Anterior cingulate cortex (tissue), 58 donors: ENCODE data around the gene KCNK17.

Source experiments
- DNase-seq, 58 donors: peaks; one replicate each; lab custom pipeline; 2025; lab: John Stamatoyannopoulos, UW

The KCNK17 gene

DNA sequence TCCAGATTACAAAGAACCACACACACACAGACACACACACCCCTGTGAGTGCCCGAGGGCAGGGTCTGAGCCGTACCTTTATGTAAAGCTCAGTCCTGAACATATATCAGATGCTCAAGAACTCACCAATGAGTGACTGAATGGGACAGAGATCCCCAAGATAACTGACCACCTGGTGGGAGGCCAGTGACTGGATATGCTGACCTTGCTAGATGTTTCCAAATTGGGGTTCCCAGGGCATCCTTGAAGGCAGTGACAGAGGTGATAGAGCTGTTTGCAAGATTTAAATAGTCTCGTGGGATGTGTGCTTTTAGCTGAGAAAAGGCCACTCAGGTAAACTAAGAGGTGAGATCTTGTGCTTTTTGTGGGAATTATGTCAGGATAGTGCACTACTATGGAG is 39.3 kb downstream of the KCNK17 start:
- DNase-seq = no peak

DNA sequence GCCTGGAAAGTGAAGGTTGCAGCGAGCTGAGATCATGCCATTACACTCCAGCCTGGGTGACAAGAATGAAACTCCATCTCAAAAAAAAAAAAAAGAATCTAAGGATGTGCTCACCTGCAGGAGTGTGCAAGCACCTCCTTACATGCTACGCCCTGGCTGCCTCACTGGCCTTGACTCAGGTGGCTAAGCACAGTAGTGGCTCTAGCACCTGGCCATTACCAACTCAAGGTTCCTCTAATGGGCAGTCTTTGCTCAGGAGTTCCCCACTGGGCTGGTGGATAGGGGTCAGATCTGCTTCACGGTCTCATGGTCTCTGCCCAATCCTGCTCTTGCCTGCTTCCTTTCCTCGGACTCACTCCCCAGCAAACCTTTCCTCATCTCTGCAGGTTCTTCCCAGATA is 39.7 kb downstream of the KCNK17 start:
- no peak for DNase-seq

DNA sequence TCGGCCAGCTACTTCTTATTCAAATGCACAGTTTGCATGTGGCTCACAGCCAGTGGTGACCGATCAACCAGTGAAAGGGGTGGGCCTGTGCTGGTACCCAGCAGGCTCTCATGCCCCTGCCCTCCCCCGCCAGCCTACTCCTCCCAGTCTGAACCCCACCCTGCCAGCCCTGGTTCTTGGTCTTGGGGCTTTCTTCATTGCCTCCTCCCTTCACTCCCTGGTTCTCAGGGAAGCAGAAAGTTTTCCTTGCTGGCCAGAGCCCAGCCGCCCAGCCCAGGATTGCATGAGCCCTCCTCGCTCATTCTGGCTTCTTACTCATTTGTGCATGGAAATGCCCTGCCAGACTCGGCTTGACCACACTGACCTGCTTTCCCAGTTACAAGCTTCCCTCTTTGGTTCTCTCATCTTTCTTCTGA is 40.8 kb downstream of the KCNK17 start:
- no peak for DNase-seq

GRCh38 chr6:39269961-39270360 is 44.3 kb downstream of the KCNK17 start:
- no peak for DNase-seq

DNA sequence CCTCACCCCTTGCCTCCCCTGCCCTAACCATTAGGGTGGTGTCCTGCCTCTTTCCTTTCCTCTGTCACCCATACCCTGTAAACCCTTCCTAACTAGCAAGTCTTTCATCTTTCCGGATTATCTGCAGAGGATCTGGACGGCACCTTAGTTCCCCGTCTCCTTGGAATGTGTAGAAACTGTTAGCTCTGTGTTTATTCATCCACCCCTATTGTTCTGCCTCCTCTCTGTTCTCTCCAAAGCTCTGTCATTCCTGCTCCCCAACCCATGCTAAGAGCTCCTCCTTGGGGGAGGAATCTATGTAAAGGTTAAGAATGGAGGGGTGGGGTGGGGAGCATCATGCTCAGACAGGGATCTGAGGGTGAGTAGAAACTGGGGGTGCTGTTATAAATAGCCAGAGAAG is 45.5 kb downstream of the KCNK17 start:
- DNase-seq = no peak

- DNase-seq = no peak
Observed at GRCh38 chr6:39268171-39268570, 46.0 kb downstream of the KCNK17 start.

- no peak for DNase-seq
Observed at GRCh38 chr6:39266782-39267355, 47.4 kb downstream of the KCNK17 start.

- DNase-seq = no peak
Observed at GRCh38 chr6:39266375-39266774, 47.8 kb downstream of the KCNK17 start.

DNA sequence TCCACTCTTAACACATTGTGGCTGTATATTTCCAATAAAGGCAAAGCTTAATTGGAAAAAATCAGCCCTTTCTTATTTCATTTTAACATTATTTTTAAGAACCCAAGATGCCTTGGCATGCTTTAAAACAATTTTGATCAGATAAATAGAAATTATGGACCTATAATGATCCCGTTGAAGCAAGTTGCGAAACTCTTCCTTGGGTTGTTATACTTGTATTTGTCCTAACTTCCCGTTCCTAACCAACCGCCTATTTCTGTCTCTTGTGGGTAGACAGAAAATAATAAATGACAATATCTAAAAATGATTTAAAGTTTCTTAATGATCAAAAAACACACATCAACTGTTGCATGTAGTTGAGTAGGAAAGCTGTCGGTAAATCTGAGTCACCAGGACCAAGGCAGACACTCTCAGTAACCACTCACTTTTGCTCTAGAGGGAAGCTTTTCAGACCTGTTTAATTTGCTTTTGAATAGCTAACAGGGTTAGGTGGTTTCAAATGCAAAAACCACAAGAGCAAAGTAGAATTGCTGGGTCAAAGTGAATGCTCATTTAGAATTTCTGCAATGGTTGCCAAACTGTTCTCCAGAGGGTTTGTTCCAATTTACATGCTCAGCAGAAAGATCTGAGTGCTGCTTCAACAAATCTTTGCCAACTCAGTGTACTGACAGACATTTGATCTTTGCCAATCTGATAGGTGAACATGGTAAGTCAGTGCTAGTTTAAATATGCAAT is 50.7 kb downstream of the KCNK17 start:
- DNase-seq = no peak

DNA sequence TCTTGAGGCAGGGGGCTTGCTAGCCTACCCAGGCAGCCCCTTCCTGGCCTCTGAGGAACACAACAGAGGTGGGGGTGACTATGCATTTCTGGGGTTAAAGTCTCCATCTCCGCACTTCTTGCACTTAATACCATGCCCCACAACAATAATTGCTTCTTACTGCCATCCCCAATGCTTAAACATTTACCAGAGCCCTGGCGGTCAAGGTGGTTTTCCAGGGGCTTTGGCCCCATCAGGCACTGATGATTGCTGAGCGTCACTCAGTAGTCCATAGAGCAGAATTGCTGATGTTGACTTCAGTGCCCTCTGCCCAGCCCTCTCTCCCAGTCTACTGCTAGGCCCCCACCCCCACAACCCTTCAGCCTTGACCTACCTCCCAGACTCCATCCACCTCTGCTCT is 52.5 kb downstream of the KCNK17 start:
- DNase-seq = no peak

DNA sequence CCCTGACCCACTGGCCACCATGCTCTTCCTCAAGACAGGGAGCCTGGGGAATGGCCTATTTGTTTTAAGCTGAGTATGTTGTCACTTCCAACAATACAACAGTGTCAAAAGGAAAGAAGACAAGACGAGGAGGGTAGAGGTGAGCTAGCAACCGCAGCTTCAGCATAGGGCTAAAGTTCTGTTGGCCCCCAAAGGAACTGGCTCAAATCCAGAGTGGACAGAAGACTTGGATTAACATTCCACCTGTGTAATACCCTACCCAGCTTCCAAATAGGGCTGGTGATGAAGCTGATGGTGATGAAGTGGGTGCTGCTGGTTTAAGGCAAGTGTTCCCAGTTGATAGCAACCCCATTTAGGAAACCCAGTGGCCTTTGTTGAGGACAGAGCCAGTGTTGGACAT is 53.3 kb downstream of the KCNK17 start:
- no peak for DNase-seq

GRCh38 chr6:39260456-39260855 is 53.8 kb downstream of the KCNK17 start:
- no peak for DNase-seq

DNA sequence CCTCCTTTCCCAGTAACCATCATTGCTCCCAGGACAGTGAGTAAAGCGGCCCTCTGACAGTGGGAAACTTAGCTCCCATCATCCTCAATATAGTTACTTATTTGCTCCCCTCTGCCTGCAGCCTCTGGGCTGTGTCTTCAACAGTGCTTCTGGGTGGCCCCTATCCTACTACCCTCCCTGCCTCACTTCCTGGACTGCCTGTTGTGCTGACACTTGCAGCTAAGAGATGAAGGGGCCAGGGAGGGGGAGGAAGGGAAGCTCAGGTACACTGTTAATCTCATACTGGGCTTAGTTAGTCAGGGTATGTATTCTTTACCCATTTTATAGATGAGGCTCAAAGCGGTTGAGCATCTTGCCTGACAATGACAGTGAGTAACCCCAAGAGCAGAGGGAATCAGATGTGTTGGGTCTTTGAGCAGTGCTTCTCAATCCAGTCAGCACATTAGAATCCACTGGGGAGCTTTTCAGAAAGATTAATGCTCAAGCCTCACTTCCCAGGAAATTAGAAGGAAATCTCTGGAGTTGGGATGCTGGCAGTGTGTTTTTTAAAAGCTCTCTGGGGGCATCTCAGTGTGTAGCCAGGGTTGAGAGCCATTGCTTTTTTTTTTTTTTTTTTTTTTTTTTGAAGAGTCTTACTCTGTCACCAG is 57.8 kb downstream of the KCNK17 start:
- DNase-seq = no peak

- DNase-seq = no peak
Observed at GRCh38 chr6:39254999-39255535, 59.2 kb downstream of the KCNK17 start.

GRCh38 chr6:39251406-39251805 is 62.8 kb downstream of the KCNK17 start:
- no peak for DNase-seq

DNA sequence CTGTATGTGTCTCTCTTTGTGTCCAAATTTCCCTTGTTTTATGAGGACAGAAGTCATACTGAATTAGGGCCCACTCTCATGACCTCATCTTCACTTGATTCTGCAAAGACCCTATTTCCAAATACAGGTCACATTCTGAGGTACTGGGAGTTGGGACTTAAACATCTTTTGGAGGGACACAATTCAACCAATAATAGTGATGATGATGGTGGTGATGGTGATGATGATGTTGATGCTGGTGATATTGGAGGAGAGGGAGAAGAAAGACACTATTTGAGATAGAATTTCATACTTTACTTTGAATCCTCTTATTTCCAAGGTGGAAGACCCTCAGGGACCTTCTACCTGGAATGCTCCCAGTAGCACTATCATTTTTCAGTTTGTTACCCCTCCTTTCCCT is 63.7 kb downstream of the KCNK17 start:
- DNase-seq = no peak

DNA sequence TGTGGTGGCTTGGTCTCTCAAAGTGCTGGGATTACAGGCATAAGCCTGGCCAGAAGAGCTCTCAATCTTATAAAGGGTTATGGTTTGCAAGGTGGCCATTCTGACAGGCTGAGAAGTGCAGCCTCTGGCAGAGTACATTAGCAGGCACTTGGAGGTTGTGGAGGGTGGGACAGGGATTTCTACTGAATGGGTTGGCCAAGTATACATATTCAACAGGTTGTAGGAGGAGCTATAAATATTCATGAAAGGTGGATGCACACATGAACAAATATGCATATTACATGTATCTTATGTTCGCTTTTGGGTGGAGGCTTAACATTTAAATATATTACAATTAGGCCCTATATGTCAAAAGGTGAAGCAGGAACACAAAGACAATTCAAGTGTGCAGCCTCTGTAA is 64.9 kb downstream of the KCNK17 start:
- DNase-seq = no peak
